NCI-H2196 (cell line): ENCODE results near the gene MYCL.
"Not testable (repeated sequence)": the region's sequence is repeated elsewhere in the genome, so short reads cannot be mapped to it uniquely, and the experiment has no call there.

Experiments used
- DNase-seq: peaks from one replicate; lab custom pipeline; 2025; ENCODE audit not compliant: unreplicated experiment; lab: John Stamatoyannopoulos, UW

Gene MYCL

DNA sequence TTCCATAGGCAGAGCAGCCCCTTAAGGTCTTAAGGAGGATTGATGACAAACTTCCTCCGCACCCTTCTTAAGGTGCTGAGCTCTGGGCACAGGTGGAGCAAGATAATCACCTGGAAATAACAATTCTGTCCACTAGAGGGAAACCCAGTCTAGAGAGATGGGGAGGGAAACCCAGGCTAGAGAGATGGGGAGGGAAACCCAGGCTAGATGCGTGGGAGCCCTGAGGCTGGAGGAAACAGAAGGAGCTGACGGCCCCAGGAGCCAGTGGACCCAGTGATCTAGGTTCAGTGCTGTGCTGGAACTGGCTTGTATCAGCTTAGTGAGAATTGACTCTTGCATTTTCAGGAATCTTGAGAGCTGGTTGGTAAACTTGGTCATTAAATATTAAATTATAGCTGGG is 17.8 kb upstream of the MYCL start:
- DNase-seq = peak; percentile 84

DNA sequence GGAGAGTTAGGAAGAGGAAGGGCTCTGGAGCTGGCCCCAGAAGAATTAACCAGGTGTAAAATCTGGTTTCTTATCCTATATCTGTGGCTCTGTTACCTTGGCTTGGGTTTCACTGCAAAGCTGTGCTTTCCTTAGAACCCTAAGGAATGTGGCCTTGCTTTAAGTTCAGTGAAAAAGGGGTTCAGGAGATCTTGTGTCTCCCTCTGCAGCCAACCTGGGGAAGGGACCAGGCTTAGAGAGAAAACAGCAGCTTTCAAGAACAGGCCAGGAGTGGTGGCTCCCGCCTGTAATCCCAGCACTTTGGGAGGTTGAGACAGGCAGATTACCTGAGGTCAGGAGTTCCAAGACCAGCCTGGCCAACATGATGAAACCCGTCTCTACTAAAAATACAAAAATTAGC is 16.1 kb upstream of the MYCL start:
- no peak for DNase-seq

DNA sequence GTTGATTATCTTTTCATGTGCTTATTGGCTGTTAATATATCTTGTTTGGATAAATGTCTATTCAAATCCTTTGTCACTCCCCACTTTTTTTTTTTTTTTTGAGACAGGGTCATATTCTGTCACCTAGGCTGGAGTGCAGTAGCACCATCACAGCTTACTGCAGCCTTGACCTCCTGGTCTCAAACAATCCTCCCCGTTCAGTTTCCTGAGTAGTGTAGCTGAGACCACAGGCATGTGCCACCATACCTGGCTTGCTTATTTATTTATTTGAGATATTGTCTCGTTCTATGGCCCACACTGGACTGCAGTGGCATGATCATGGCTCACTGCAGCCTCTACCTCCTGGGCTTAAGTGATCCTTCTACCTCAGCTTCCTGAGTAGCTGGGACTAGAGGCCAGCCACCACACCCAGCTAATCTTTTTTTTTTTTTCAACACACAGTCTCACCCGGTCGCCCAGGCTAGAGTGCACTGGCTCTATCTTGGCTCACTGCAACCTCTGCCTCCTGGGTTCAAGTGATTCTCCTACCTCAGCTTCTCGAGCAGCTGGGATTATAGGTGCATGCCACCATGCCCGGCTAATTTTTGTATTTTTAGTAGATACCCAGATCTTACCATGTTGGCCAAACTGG is 13.9 kb upstream of the MYCL start:
- no peak for DNase-seq

DNA sequence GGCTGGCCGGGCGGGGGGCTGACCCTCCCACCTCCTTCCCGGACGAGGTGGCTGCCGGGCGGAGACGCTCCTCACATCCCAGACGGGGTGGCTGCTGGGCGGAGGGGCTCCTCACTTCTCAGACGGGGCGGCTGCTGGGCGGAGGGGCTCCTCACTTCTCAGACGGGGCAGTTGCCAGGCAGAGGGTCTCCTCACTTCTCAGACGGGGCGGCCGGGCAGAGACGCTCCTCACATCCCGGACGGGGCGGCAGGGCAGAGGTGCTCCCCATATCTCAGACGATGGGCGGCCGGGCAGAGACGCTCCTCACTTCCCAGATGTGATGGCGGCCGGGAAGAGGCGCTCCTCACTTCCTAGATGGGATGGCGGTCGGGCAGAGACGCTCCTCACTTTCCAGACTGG is 11.4 kb upstream of the MYCL start:
- DNase-seq = not testable (repeated sequence)

DNA sequence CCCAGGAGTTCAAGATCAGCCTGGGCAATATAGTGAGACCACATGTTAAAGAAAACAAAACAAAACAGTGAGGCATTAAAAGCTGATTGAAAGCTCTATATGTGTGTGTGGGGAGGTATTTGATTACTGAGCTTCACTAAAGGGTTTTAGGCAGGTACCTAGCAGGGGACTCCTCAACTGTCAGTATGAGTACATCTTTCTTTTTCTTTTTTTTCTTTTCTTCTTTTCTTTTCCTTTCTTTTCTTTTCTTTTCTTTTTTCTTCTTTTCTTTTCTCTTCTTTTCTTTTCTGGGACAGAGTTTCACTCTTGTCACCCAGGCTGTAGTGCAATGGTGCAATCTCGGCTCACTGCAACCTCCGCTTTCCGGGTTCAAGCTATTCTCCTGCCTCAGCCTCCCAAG is 8.5 kb upstream of the MYCL start:
- DNase-seq = no peak

DNA sequence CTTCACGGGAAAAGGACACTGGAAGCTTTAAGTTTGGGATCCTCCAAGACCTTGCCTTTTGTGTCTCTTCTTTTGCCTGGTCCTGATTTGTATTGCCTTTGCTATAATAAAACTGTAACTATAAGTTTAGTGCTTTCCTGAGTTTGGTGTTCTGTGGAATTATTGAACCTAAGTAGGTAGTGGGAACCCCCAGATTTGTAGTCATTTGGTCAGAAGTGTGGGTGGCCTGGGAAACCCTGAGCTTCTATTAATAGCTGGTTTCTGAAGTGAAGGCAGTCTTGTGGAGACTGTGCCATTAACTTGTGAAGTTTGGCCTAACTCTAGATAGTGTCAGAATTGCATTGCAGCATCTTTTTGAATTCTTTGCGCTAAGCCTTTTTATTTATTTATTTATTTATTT is 6.8 kb upstream of the MYCL start:
- DNase-seq = no peak

DNA sequence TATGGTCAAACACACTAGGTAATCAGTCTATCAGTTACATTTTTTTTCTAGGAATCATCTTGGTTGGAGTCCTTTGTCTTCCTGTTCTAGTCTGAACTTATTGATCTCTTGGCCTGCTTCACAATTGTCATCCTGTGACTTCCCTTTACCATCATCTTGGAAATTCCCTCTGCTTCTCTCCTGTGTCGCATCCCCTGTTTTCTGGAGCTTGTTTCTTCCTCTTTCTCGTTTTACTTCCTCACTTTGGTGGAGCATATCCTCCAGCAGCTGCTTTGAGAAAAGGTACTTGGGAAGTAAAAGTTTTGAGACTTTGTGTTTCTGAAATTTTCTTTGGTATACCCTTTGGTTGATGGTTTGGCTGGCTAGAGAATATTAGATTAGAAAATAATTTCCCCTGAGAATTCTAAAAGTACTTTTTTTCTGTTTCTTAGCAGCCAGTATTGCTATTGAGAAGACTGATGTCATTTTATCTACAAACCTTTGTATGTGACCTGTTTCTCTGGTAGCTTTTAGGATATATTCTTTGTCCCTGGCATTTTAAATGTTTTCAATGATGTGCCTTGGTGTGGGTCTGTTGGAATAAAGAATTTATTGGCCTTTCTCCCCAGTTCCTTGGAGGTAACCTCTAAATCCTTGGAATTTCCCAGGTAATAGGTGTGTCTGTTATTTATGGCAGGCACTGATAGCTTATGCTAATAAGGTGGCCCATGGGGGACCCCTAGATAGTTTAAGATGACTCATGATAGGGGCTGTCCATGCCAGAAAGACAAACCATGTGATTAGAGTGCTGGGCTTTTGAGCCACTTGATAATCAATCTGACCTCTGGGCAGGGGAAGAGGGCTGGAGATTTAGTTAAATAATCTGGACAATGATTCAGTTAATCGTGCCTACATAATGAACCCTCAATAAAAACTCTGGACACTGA is 6.1 kb upstream of the MYCL start:
- DNase-seq = no peak

DNA sequence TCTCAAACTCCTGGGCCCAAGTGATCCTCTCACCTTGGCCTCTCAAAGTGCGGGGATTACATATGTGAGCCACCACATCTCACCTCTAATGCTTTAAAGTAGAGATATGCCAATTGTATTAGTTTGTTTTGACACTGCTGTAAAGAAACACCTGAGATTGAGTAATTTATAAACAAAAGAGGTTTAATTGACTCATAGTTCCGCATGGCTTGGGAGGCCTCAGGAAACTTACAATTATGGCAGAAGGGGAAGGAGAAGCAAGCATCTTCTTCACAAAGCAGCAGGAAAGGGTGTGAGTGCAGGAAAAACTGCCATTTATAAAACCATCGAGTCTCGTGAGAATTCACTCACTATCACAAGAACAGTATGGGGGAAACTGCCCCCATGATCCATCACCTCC is 3.5 kb upstream of the MYCL start:
- no peak for DNase-seq

DNA sequence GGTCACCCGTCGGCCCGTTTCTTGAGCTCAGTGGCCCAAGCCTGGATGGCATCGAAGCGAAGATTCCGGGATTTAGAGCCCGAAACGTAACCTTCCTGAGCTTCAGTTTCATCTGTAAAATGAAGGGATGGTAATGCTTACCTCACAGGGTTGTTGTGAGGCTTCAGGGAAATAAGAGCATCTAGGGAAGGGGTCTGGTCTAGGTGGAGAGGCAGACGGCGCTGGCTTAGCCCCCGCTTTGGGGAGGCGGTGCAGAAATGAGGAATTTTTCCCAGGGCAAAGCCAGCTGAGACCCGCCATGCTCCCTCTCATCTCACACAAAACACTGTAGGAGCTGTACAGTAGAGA is 717 bp upstream of the MYCL start:
- no peak for DNase-seq

DNA sequence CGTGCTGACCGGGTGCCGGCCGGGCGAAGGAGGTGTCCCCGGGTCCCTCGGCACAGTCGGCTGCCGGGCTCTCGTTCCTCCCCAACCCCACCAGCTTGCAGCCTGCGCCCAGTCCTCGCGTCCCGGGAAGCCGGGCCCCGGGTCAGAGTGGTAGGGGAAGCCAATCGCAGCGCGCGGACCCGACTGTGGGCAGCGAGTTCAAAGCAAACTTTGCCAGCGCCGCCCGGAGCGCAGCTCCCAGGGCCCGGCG is 328 bp downstream of the MYCL start:
- DNase-seq = no peak

DNA sequence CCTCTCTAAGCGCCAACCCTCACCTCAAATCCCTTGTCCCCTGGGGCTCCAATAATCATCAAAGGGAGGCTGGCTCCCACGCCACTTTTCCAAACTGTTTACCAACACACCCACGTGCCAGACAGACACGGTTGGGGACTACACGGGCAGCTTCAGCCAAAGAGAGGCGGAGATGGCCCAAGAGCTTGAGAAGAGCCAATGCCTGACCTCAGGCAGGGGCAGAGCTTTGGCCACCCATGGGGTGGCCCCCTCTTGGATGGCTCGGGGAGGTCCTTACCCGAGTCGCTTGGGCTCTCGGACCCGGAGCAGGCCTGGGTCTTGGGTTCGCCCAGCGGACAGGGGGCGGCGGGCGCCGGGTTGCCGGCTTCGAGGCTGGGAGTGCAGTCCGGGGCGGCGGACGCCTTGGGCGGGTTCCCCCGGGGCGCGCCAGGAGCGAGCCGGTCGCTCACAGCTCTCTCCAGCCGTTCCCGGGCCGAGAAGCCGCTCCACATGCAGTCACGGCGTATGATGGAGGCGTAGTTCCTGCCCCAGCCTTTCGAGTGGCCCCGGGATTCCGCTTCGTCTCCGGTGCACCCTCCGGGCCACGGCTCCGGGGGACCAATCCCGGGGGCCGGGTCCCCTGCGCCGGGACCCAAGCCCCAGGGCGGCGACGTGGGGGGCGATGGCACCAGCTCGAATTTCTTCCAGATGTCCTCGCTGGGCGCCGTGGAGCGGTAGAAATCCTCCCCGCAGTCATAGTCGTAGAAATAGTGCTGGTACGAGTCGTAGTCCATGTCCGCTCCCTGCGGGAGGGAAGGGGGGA is 854 bp downstream of the MYCL start:
- DNase-seq = no peak

DNA sequence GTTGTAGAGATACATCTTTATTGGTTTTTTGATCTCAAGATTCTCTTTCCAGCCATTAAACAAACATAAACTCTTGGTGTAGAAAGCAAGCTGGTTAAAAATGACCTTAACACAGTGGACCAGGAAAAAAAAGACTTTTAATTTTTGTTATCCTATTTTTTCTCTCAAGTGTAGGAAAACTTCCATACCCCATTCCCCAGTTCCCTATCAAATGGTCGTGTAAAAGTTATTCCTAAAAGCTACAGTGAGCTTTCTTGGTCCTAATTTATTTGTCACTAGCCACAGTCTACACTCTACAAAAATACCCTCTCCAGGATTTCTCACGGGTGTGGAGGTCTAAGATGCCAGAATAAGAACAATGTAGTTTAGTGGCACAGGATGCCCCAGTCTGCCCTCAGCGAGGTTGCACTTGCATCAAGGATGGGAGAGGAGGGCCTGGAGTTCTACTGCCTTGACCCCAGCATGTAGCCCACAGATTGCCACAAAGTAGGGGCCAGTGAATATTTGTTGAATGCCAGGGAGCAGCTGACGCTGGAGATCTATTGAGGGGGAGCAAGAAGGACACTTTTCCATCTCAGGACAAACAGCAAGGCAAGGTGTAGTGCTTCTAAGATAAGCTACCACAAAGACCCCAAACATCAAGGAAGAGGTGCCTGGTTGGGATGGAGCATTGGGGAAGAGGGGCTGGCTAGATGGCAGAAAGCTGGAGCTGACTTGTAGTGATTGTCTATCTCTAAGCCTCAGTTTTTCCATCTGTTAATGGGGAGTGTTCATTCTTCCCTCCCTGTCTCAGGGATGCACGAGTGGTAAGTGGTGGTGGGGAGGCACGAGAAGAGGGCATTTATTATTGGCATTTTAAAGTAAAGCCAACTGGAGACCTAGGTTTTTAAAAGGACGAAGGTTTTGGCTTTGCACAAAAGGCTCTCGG is 1.8 kb downstream of the MYCL start:
- no peak for DNase-seq

DNA sequence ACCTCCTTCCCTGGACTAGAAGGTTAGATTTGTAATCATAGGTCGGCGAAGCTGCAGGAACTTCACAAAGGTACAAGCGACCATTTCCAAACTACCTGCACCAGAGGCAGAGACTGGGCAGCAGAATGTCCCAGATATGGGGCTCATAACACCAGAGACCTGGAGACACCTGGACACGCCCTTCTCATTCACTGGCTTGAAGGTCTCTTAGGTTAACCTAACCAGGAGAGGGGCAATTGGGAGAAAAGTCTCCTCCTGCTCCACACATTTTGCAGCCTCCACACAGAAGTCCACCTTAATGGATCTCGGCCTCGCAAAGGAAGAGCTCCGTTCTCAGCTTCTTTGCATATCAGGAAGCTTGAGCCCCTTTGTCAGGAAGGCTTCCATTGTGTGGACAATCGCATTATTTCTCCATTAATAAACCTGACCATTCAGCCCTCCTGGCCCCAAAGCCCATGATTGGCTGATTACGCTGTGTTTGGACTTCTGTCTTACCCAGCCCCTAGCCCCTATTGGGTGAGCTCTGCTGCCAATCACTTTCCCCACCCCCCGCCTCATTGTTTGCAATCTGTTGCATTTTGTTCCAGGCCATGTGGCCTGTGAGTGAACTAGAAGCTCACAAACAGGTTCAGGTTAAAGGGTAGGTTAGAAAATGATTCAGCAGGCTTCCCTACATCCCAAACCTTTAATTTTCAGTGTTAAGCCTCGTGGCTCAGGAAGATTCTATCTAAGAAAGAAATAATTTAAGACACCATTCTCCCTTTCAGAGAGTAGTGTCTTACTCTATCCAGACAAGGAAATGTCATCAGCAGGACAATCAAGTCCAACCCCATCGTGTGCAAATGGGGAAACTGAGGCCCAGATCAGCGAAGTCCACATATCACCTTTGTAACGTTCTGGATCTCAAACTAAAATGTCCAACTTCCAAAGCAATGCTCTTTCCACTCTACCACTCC is 2.8 kb downstream of the MYCL start:
- DNase-seq = peak; percentile 72

DNA sequence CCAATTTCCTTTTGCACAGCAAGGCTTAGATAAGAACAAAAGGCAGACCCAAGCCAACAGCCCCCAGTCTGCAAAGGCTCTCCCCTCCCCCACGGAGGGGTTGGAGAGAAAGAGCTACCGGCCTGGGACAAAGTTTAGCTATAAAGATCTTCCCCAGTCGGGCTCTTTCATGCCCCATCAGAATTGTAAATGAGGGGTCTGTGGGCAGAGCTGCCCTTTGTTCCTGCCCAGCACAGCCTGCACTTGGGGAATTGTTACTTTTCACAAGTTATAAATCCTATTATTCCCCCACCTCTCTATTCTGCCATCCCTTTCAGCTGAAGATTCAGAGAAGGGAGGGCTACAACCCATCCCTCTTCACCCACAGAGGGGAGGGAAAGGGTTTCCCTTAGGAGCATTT is 3.5 kb downstream of the MYCL start:
- DNase-seq = no peak

DNA sequence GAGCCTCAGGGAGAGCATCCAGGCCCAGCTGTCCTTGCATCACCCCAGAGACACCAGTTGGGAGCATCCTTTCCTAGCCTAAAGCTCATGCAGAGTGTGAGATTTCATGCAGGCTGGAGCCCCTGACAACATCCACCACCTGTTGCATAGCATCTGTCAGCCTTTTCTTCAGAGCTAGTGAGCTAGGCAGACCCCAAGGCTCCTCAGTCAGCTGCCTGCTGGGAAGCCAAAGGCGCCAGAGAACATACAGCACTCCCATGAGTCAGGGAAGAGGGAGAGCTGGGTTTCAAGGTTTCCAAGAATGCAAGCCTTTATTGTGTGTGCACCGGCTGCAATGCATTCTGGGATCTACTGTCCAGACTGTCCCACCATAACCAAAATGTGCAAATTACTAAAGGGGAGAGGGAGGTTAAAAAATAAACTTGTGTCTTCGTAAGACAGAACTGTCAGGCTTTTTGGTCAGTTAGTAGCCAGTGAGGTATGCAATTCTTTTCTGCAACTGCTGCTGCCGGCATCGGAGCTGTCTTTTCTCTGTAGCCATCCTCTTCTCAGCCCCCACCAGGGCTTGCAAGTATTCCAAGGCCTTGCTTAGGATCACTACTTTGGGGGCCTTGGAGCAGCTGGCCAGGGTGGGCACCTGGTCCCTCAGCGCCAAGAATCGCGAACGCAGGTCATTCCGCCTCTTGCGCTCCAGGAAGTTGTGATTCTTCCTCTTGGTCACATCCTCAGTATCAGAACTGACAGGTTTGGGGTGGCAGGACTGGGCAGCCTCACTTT is 4.6 kb downstream of the MYCL start:
- DNase-seq = no peak

DNA sequence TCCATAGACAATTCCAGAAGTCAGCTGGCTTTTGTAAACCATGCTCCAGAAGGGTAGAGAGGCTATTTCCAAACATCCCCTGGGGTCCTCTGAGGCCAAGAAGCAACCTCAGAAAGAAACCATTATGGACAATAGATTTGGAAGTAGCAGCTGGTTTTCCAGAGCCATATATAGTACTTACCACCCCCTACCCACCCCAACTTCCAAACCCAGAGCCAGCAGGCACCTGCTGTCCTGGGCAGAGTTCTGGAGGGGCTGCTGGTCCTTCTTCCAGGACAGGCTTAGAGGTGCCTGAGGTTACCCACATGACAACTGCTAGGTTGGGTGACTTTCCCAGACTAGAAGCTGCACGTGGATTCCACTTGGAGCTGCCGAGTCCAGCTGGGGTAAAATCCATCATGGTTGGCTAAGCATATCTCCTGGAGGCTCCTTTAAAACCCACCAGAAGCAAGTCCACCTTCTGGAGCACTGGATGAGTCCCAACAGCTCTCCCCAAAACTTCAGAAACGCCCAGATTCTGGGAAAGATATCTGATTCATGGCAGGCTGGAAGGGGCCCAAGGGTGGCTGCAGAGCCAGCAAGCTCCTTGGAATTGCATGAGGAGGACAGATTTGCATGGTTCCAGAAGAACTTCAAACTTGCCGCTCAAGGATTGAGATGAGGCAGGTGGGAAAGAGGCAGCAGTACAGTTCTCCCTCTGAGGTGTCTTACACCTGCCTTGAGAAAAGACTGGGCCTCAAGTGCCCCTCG is 5.8 kb downstream of the MYCL start:
- DNase-seq = no peak

DNA sequence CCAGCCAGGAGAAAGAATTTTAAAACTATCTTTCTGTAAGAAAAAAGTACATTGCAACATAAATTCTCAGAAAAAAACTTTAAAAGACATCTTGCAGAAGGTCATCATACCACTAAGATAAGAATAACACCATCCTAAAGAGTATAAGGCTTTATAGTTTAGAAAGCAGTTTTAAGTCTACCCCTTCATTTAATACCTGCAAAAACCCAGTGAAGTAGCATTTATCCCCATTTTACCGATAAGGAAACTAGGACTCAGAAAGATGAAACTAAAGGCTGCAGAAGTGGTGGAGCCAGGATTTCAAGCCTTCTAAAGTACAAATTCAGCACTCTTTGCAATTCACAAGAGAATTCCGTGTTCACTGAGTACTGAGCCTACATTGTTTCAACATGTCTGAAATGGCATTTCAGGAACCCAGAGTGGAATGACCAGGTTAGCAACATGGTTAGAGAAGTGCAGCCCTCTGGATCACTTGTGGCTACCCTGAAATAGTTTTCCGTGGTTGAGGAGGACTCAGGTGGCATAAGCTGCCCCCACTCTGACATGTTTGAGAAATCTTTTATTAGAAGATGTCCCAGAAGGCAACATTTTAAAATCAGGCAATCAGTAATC is 6.7 kb downstream of the MYCL start:
- DNase-seq = no peak
